ENCODE measurements around the gene SHISA6. TPM values are rescaled to one million over a fixed set of nuclear protein-coding genes. Genes with fewer than 3 reads are reported as not detected.

The SHISA6 gene
- total RNA-seq, 1 experiment from 2014 or later: 40.0 TPM

- DNase-seq (ENCODE audit: low spot score): no peak
- POLR2A ChIA-PET (ENCODE audit: low non-redundant PET): no interaction called here
- no TSS peak for BruUV-seq (replicated peaks)
Observed at GRCh38 chr17:11276486-11276885, 35.5 kb downstream of the SHISA6 start.

GRCh38 chr17:11278186-11278991 lies 37.4 kb downstream of the SHISA6 start:
- no TSS peak for BruUV-seq (replicated peaks)
- ChIA-PET POLR2A (ENCODE audit: low non-redundant PET) (no interaction called here), CTCF (no interaction called here)

More at GRCh38 chr17:11276486-11276885, 35.5 kb downstream of the SHISA6 start:
- no peak for TF ChIP-seq CTCF (conservative IDR thresholded peaks at IDR 0.05; ENCODE audit: low read depth, low read length)
- TF ChIP-seq EZH2 (IDR thresholded peaks at IDR 0.05; ENCODE audit: borderline replicate concordance, low read depth, low read length, poor library complexity, severe bottlenecking): no peak
- peaks cover 74% of the 10 kb centered on the region for H3K36me3 ChIP-seq (ENCODE audit: insufficient read depth, low read length, poor library complexity, severe bottlenecking)
- intact Hi-C loops (cut with micrococcal nuclease; ENCODE audit: unreplicated experiment): no loop called here
- H3K4me1 ChIP-seq (ENCODE audit: insufficient read depth, low read length, poor library complexity, severe bottlenecking): peaks cover 17% of the 10 kb centered on the region
- peaks cover 12% of the 10 kb centered on the region for H3K9me3 ChIP-seq (ENCODE audit: low read depth, low read length, poor library complexity, severe bottlenecking)
- no peak overlapping the region for H3K27ac ChIP-seq (ENCODE audit: low read depth, low read length, poor library complexity, severe bottlenecking)
- H3K27me3 ChIP-seq (replicated peaks; ENCODE audit: insufficient read depth, low read depth, low read length, poor library complexity): no peaks in the 10 kb centered on the region
- H3K4me3 ChIP-seq (ENCODE audit: low read depth, low read length, poor library complexity, severe bottlenecking): no peak overlapping the region
- CTCF ChIA-PET: no interaction called here

GRCh38 chr17:11278992-11279270 lies 37.9 kb downstream of the SHISA6 start:
- H3K27me3 ChIP-seq (replicated peaks; ENCODE audit: insufficient read depth, low read depth, low read length, poor library complexity): no peaks in the 10 kb centered on the region
- ChIA-PET POLR2A (ENCODE audit: low non-redundant PET) (no interaction called here), CTCF (no interaction called here)
- no peak for DNase-seq (ENCODE audit: low spot score)
- H3K4me1 ChIP-seq (ENCODE audit: insufficient read depth, low read length, poor library complexity, severe bottlenecking): peaks cover 22% of the 10 kb centered on the region
- no TSS peak for BruUV-seq (replicated peaks)
- peaks cover 12% of the 10 kb centered on the region for H3K9me3 ChIP-seq (ENCODE audit: low read depth, low read length, poor library complexity, severe bottlenecking)
- peaks cover 72% of the 10 kb centered on the region for H3K36me3 ChIP-seq (ENCODE audit: insufficient read depth, low read length, poor library complexity, severe bottlenecking)
- H3K27ac ChIP-seq (ENCODE audit: low read depth, low read length, poor library complexity, severe bottlenecking): peak overlapping the region; percentile 74
- H3K4me3 ChIP-seq (ENCODE audit: low read depth, low read length, poor library complexity, severe bottlenecking): no peak overlapping the region
- no peak for TF ChIP-seq EZH2 (IDR thresholded peaks at IDR 0.05; ENCODE audit: borderline replicate concordance, low read depth, low read length, poor library complexity, severe bottlenecking)
- TF ChIP-seq CTCF (conservative IDR thresholded peaks at IDR 0.05; ENCODE audit: low read depth, low read length): no peak
- intact Hi-C loops (cut with micrococcal nuclease; ENCODE audit: unreplicated experiment): no loop called here

More at GRCh38 chr17:11278186-11278991, 37.4 kb downstream of the SHISA6 start:
- H3K9me3 ChIP-seq (ENCODE audit: low read depth, low read length, poor library complexity, severe bottlenecking): peaks cover 12% of the 10 kb centered on the region
- DNase-seq (ENCODE audit: low spot score): peak; percentile 40
- H3K27ac ChIP-seq (ENCODE audit: low read depth, low read length, poor library complexity, severe bottlenecking): peak overlapping the region; percentile 74
- H3K36me3 ChIP-seq (ENCODE audit: insufficient read depth, low read length, poor library complexity, severe bottlenecking): peaks cover 72% of the 10 kb centered on the region
- H3K4me1 ChIP-seq (ENCODE audit: insufficient read depth, low read length, poor library complexity, severe bottlenecking): peaks cover 20% of the 10 kb centered on the region
- no peaks in the 10 kb centered on the region for H3K27me3 ChIP-seq (replicated peaks; ENCODE audit: insufficient read depth, low read depth, low read length, poor library complexity)
- TF ChIP-seq CTCF (conservative IDR thresholded peaks at IDR 0.05; ENCODE audit: low read depth, low read length) (no peak), EZH2 (IDR thresholded peaks at IDR 0.05; ENCODE audit: borderline replicate concordance, low read depth, low read length, poor library complexity, severe bottlenecking) (no peak)
- intact Hi-C loops (cut with micrococcal nuclease; ENCODE audit: unreplicated experiment): no loop called here
- no peak overlapping the region for H3K4me3 ChIP-seq (ENCODE audit: low read depth, low read length, poor library complexity, severe bottlenecking)

Measured in A673 (cell line).